ENCODE results near the gene GCA. TPM values are rescaled to one million over a fixed set of nuclear protein-coding genes. Genes with fewer than 3 reads are reported as not detected.

GCA gene
- total and polyA plus RNA-seq, 7 donors, result 1.6 to 5.2 (median 3.6) TPM

DNA sequence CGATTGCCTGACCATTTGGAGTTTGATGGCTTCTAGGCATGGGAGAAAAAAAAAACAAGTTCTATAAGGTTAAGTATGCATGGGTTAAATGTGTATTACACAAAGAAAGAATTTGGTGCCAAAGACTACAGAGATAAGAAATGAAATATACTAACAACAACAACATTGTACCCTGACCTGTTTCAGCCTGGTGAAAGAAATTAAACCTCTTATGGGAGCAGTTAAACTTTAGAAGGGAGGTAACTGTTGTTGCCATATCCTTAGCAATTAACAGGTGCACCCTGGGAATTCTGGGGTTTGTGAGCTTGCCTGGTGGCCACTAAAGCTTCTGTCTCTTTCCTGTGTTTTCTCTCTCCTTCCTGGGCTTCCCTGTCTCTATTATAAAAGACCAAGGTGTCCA is 19.0 kb upstream of the GCA start:
- ATAC-seq, result no peak
- no peaks in the 10 kb centered on the region for H3K9me3 ChIP-seq
- no peaks in the 10 kb centered on the region for H3K4me1 ChIP-seq
- H3K4me3 ChIP-seq, result no peak overlapping the region
- DNase-seq, result no peak
- intact Hi-C loops (cut with DNase I), result no loop called here
- H3K27ac ChIP-seq, result no peak overlapping the region
- no peaks in the 10 kb centered on the region for H3K27me3 ChIP-seq (ENCODE audit: insufficient read depth in 3 of 3, low read length in 2 of 3)
- 93 to 100% (median 93%) methylated on average over 1 of the region's 1 CpG for WGBS, 3 donors
- H3K36me3 ChIP-seq (ENCODE audit: insufficient read depth in 1 of 2, low read depth in 1 of 2), result no peaks in the 10 kb centered on the region
- TF ChIP-seq, protein P1, sequence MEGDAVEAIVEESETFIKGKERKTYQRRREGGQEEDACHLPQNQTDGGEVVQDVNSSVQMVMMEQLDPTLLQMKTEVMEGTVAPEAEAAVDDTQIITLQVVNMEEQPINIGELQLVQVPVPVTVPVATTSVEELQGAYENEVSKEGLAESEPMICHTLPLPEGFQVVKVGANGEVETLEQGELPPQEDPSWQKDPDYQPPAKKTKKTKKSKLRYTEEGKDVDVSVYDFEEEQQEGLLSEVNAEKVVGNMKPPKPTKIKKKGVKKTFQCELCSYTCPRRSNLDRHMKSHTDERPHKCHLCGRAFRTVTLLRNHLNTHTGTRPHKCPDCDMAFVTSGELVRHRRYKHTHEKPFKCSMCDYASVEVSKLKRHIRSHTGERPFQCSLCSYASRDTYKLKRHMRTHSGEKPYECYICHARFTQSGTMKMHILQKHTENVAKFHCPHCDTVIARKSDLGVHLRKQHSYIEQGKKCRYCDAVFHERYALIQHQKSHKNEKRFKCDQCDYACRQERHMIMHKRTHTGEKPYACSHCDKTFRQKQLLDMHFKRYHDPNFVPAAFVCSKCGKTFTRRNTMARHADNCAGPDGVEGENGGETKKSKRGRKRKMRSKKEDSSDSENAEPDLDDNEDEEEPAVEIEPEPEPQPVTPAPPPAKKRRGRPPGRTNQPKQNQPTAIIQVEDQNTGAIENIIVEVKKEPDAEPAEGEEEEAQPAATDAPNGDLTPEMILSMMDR (IDR thresholded peaks at IDR 0.05), result no peak

DNA sequence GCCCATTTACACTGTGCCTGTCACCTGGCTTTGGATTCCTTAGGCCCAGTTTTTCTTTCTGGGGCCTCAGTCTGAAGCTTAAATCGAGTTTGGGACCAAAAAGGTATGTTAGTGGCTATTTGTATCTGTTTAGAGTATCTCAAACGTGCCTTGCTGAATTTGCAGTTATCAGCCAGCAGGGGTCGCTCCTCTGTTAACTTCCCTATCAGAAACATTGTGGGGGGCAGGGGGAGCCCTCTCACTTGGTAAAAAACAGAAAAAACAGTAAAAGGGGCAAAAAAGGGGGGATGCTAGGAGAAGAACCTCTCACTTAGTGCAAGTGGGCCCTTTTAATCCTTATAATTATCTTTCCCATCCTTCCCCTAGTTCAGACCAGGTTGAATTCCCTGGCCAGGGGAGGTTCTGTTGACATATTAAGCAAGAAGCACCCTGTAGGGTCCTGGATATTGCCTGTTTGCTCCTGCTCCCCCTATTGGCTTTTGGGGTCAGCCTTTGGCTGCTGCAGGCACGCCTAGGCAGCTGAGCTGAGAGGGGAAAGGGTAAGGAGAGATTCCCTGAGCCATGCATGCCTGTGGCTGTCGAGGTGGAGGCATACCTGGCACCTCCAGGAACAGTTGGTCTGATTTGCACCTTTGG is 16.7 kb upstream of the GCA start:
- Histone ChIP-seq H3K4me3 (no peak overlapping the region), H3K4me1 (no peaks in the 10 kb centered on the region), H3K27me3 (ENCODE audit: insufficient read depth in 3 of 3, low read length in 2 of 3) (no peaks in the 10 kb centered on the region), H3K27ac (no peak overlapping the region), H3K9me3 (no peaks in the 10 kb centered on the region), H3K36me3 (ENCODE audit: insufficient read depth in 1 of 2, low read depth in 1 of 2) (no peaks in the 10 kb centered on the region)
- intact Hi-C loops (cut with DNase I), result no loop called here
- no peak for DNase-seq
- TF ChIP-seq, protein P1 (IDR thresholded peaks at IDR 0.05), result no peak
- WGBS, 3 donors, result 54 to 59% (median 57%) methylated on average over 5 of the region's 5 CpGs
- ATAC-seq, result no peak

DNA sequence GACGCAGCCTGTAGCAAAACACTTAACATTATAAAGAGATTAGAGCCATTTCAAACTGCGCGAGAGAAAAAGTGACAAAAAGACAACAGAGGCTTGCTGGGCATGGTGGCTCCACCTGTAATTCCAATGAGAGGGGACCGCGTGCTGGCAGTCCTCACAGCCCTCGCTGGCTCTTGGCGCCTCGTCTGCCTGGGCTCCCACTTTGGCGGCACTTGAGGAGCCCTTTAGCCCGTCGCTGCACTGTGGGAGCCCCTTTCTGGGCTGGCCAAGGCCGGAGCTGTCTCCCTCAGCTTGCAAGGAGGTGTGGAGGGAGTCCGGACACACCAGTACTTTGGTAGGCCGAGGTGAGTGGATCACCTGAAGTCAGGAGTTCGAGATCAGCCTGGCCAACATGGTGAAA is 16.1 kb upstream of the GCA start:
- H3K36me3 ChIP-seq (ENCODE audit: insufficient read depth in 1 of 2, low read depth in 1 of 2), result no peaks in the 10 kb centered on the region
- H3K4me3 ChIP-seq, result no peak overlapping the region
- TF ChIP-seq, protein P1 (IDR thresholded peaks at IDR 0.05), result no peak
- ATAC-seq, result no peak
- H3K27me3 ChIP-seq (ENCODE audit: insufficient read depth in 3 of 3, low read length in 2 of 3), result no peaks in the 10 kb centered on the region
- H3K4me1 ChIP-seq, result no peaks in the 10 kb centered on the region
- WGBS, 3 donors, result 97% methylated on average over 15 of the region's 15 CpGs
- no peaks in the 10 kb centered on the region for H3K9me3 ChIP-seq
- no peak overlapping the region for H3K27ac ChIP-seq
- intact Hi-C loops (cut with DNase I), result no loop called here
- DNase-seq, result no peak

DNA sequence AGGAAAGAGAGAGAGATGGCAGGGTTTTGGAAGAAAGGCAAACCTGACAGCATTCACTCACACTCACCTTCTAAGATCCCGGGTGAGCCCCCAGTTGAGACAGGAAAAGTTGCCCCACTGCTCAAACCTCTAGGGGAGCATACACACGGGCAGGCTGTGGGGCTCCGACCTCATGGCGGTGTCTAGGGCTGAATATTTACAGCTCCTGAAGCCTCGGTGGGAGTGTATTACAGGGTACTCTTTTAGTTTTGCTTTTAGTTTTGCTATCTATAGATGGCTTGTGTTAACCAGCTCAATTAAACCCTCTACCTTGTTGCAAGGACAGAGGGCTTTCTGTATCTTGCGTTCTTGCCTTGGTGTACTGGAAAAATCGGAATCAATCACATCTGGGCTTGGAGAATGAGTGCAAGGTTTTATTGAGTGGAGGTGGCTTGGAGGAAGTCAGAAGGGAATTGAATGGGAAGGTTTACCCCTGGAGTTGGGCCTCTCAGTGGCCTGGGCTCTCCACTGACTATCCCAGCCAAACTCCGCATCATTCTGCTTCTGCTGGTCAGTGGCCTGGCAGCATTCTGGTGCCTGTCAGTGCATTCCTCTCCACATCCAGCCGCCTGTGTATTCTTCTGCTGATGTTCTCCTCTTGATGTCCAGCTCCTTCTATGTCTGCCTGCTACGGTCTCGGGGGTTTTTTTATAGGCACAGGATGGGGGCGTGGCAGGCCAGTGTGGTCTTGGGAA is 15.3 kb upstream of the GCA start:
- Histone ChIP-seq H3K27me3 (ENCODE audit: insufficient read depth in 3 of 3, low read length in 2 of 3) (no peaks in the 10 kb centered on the region), H3K27ac (no peak overlapping the region), H3K4me1 (no peaks in the 10 kb centered on the region), H3K36me3 (ENCODE audit: insufficient read depth in 1 of 2, low read depth in 1 of 2) (no peaks in the 10 kb centered on the region), H3K9me3 (no peaks in the 10 kb centered on the region), H3K4me3 (no peak overlapping the region)
- no peak for ATAC-seq
- intact Hi-C loops (cut with DNase I), result no loop called here
- 82 to 87% (median 87%) methylated on average over 12 of the region's 12 CpGs for WGBS, 3 donors
- TF ChIP-seq, protein P1 (IDR thresholded peaks at IDR 0.05), result no peak
- no peak for DNase-seq

All from psoas muscle (tissue), 8 donors.